Measurements from ENCODE around the gene PLET1.

The PLET1 gene

GRCh38 chr11:112260490-112260889, at the start of gene PLET1:
Gene PLET1, minus strand, starts transcription at chr11:112260860. Its CDS starts 271 bp downstream, at chr11:112260589.
- DNase-seq = no peak

- DNase-seq = peak; percentile 25
Observed at GRCh38 chr11:112310419-112310818, 49.8 kb upstream of the PLET1 start.

GRCh38 chr11:112308651-112309050, 48.0 kb upstream of the PLET1 start:
- no peak for DNase-seq

GRCh38 chr11:112307616-112308015, 47.0 kb upstream of the PLET1 start:
- no peak for DNase-seq

GRCh38 chr11:112306230-112306629, 45.6 kb upstream of the PLET1 start:
- no peak for DNase-seq

GRCh38 chr11:112304914-112305313, 44.3 kb upstream of the PLET1 start:
- DNase-seq = no peak

GRCh38 chr11:112303616-112304015, 43.0 kb upstream of the PLET1 start:
- DNase-seq = no peak

- no peak for DNase-seq
Observed at GRCh38 chr11:112302226-112302868, 41.7 kb upstream of the PLET1 start.

- DNase-seq = no peak
Observed at GRCh38 chr11:112300094-112300786, 39.6 kb upstream of the PLET1 start.

GRCh38 chr11:112298535-112298934, 37.9 kb upstream of the PLET1 start:
- DNase-seq = no peak

- DNase-seq = no peak
Observed at GRCh38 chr11:112297248-112297866, 36.7 kb upstream of the PLET1 start.

- DNase-seq = no peak
Observed at GRCh38 chr11:112296044-112296443, 35.4 kb upstream of the PLET1 start.

GRCh38 chr11:112294688-112295340, 34.2 kb upstream of the PLET1 start:
- DNase-seq = peak; percentile 17

GRCh38 chr11:112293614-112294013, 33.0 kb upstream of the PLET1 start:
- DNase-seq = no peak

- peak; percentile 49 for DNase-seq
Observed at GRCh38 chr11:112292785-112293407, 32.2 kb upstream of the PLET1 start.

- no peak for DNase-seq
Observed at GRCh38 chr11:112292188-112292587, 31.5 kb upstream of the PLET1 start.

GRCh38 chr11:112291191-112291590, 30.5 kb upstream of the PLET1 start:
- DNase-seq = no peak

GRCh38 chr11:112290493-112290850, 29.8 kb upstream of the PLET1 start:
- no peak for DNase-seq

GRCh38 chr11:112289588-112290492, 29.2 kb upstream of the PLET1 start:
- DNase-seq = peak; percentile 84

- no peak for DNase-seq
Observed at GRCh38 chr11:112288021-112288420, 27.4 kb upstream of the PLET1 start.

- no peak for DNase-seq
Observed at GRCh38 chr11:112285841-112286311, 25.2 kb upstream of the PLET1 start.

GRCh38 chr11:112281726-112282125, 21.1 kb upstream of the PLET1 start:
- no peak for DNase-seq
